Stimulated activated CD4-positive, alpha-beta T cell treated with anti-CD3 and anti-CD28 coated beads, TNF-alpha, amount 100 ng/mL, for 48 hours (primary cell): ENCODE data around the gene ZNF235.
"Not testable (repeated sequence)": the region's sequence is repeated elsewhere in the genome, so short reads cannot be mapped to it uniquely, and the experiment has no call there.

Experiments used
- DNase-seq, 3 donors: peaks; one replicate each; pipeline ENCODE4 v3.0.0-alpha.2; 2020; ENCODE audit warnings: low read depth in 3 of 3

The ZNF235 gene

GRCh38 chr19:44304659-44305193 lies at the start of gene ZNF235:
Gene ZNF235, minus strand, starts transcription at chr19:44305025. Its CDS starts 1,621 bp downstream, at chr19:44303404.
- peak; percentile 60 to 76 (median 68) for DNase-seq

DNA sequence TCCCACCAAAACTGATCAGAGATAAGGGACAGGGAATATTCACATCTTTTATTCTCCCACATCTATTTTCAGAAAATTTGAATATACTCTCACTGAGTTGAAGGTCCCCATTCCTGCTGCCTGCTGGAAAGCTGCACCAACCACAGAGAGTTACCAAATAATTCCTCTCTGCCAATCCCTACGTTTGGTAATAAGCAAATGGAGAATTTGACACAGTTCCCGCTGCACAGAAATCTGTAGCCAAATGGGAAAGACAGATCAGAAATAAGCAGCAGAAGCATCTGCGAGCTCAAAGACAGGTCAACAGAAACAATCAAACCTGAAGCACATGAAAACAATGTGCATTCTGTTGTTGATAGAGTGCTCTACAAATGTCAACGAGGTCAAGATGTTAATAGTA lies 41.7 kb upstream of the ZNF235 start:
- no peak for DNase-seq

GRCh38 chr19:44345959-44346358 lies 41.1 kb upstream of the ZNF235 start:
- DNase-seq: no peak

GRCh38 chr19:44344255-44344654 lies 39.4 kb upstream of the ZNF235 start:
- DNase-seq: no peak

- DNase-seq: no peak
Measured at GRCh38 chr19:44341794-44342193, 37.0 kb upstream of the ZNF235 start.

DNA sequence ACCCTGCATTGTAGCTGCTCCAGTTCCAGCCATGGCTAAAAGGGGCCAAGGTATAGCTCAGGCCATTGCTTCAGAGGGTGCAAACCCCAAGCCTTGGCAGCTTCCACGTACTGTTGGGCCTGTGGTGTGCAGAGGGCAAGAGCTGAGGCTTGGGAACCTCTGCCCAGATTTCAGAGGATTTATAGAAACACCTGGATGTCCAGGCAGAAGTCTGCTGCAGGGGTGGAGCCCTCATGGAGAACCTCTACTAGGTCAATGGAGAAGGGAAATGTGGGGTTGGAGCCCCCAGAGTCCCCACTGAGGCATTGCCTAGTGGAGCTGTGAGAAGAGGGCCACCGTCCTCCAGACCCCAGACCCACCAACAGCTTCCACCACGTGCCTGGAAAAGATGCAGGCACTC lies 29.8 kb upstream of the ZNF235 start:
- DNase-seq: not testable (repeated sequence)

DNA sequence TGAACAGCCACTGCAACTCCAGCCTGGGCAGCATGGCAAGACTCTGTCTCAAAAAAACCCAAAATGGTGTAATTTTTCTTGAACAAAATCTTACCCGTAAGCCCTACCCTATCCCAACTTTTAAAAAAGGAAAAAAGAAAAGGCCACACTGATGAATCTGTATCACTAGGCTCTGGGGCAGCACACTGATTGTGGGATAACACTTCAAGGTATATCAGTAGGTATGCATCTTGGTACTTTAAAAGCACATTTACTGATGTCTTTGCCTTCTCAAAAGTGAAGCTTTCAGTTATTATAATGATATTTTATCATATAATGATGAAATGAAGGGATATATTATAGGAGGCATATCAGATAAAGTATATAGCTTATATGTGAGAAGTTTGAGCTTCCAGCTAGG lies 27.3 kb upstream of the ZNF235 start:
- no peak for DNase-seq

GRCh38 chr19:44315883-44316282 lies 11.1 kb upstream of the ZNF235 start:
- DNase-seq: no peak

- DNase-seq: no peak
Measured at GRCh38 chr19:44313231-44313630, 8.4 kb upstream of the ZNF235 start.

- DNase-seq: no peak
Measured at GRCh38 chr19:44308011-44308410, 3.2 kb upstream of the ZNF235 start.

GRCh38 chr19:44306283-44306682 lies 1.5 kb upstream of the ZNF235 start:
- DNase-seq: no peak

- no peak for DNase-seq
Measured at GRCh38 chr19:44305457-44305856, 632 bp upstream of the ZNF235 start.

DNA sequence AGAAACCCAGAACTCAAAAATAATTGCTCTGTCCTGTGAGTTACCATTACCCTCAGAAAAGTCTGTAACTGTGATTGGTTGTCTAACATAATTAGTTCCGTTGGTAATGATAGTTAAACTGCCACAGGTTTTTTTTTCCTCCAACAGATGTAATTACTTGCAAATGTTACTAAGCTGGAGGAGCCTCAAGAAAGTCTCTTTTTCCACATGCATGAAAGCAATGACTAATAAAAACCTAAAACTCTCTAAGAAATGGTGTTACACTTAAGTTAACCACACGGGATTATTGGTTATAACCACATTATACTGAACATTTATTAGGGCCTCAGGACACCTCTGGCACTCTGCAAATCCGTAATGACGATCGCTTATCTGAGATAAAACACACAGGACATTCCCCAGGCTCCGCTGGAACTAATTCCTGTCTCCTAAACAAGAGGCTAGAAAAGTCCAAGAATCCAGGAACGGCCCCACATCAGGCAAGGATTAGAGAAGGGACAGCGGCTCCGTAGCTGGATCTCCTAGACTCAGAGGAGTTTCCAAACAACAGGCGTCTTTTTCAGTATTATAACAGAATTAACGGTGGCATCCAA lies 753 bp downstream of the ZNF235 start:
- peak in 1 of 3 donors; percentile 1 for DNase-seq

GRCh38 chr19:44303320-44303719 lies 1.5 kb downstream of the ZNF235 start:
- no peak for DNase-seq

DNA sequence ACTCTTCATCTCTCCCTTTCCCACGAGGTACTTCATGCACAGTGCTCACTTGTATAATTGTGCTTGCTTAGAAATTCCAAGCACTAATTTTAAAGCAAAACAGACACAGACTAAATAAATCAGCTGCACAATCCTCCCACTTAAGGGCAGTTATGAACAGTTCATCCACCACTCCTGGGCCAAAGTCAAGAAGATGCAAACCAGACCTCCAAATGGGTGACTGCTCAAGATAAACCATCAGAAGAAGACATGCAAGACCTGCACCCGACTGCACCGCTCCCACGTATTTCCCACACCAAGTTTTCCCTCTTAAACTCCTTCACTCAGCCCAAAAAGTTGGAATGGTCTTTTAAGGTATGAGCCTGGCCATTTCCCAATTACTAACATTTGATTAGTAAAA lies 19.9 kb downstream of the ZNF235 start:
- DNase-seq: no peak

GRCh38 chr19:44282846-44283245 lies 22.0 kb downstream of the ZNF235 start:
- no peak for DNase-seq

DNA sequence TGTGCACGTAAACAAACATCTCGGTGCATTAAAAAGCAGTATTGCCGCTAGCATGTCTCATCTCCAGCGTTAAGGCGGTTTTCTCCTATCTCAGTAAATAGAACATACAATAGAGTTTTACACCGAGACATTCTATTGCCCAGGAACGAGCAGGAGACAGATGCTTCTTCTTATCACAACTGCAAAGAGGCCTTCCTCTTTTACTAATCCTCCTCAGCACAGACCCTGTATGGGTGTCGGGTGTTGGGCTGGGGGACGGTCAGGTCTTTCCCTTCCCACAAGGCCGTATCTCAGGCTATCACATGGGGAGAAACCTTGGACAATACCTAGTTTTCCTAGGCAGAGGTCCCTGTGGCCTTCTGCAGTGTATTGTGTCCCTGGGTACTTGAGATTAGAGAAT lies 23.9 kb downstream of the ZNF235 start:
- DNase-seq: no peak

DNA sequence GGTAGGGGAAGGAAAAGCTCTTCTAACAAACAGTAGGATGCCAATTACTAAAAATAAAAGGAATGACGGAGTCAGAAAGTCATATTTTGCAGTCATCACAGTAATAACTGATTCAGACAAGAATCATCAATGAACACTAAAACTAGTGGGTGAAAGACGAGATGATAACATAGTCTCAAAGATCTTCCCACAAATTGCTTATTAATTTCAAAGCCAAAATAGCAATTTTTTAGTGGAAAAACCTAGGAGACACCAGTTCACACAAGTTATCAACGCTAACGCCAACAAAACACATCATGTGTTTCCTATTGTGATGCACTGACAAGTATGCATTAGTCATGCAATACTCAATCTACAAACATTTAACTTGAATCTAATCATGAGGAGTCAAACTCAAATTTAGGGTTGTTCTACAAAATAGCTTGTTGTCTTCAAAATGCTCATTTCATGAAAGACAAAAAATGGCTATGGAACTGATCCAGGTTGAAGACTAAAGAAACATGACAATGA lies 26.6 kb downstream of the ZNF235 start:
- DNase-seq: no peak

- no peak for DNase-seq
Measured at GRCh38 chr19:44277331-44277730, 27.5 kb downstream of the ZNF235 start.

GRCh38 chr19:44260695-44261446 lies 44.0 kb downstream of the ZNF235 start:
- no peak for DNase-seq

GRCh38 chr19:44260343-44260681 lies 44.5 kb downstream of the ZNF235 start:
- DNase-seq: no peak

GRCh38 chr19:44258835-44259413 lies 45.9 kb downstream of the ZNF235 start:
- DNase-seq: no peak

DNA sequence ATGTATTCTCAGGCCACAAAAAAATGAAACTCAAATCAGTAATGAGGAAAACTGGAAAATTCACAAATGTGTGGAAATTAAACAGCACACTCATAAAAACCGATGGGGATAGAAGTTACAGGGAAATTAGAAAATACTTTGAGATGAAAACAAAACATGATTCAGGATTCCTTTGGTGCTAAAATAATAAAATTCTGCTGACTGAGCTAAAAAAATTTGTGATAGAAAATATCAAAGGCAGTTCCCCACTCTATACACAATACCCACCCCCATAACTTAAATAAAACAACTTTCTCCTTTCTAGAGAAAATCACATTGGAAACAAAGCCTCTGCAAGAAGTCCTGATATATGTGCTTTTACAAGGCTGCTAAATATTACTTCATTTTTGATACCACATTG lies 46.7 kb downstream of the ZNF235 start:
- DNase-seq: no peak
